ENCODE results near the gene PLA2G4E.

PLA2G4E gene

DNA sequence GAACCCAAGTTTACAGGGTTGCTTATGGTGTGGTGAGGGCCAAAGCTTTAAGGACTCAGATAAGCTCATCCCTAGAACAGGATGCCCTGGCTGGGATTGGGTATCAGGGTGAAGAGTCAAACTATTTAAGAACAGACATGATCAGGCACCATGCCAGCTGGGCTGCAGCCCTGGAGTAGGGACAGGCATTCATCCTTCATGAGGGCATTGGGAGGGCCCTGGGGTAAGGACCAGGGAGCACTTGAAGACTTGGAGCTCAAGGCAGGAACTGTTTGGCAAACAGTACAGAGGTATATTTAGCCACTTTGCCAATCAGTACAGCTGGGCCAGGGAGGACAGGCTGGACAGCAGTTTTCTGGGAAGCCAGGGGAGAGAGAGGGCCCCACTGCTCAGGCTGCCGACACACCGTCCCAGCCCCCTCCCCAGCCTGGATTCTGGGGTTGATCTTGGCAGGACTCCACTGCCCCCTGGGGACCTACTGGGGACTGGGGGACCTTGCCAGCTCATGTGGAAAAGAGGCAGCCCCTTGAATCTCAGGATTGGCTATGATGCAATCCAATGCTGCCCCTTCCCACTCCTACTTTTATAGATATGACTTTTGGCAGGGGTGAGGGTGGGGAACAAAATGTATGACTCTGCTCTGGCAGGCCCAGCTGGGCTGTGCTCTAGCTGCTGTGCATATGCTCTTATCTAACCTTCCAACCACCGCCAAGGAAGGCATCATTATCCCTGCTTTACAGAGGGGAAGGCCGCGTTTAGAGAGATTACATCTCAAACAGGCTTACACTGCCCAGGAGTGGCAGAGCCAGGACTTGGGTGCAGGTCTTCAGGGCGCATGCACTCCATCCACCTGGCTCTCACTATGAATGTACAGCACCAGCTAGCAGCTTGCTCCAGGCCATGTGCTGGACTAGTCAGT lies 2.3 kb downstream of the PLA2G4E start:
- no peak for DNase-seq

DNA sequence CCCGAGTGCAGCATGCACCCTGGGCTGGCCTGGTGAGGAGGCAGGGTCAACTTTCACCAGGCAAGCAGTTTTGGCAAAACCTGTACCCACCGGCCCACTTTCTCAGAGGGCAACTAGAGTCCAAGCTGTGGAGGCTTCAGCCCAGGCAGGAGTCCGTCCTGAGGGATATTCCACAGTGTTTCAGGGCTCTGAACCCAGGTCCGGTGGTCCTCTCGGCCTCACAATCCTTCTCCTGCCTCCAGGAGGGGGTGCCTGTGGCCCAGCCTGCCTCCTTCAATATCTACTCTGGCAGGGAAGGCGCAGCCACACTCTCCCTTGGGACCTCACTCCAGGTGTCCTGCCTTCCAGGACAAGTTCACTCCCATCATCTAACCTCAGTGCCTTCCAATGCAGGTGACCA lies 3.9 kb downstream of the PLA2G4E start:
- no peak for DNase-seq

DNA sequence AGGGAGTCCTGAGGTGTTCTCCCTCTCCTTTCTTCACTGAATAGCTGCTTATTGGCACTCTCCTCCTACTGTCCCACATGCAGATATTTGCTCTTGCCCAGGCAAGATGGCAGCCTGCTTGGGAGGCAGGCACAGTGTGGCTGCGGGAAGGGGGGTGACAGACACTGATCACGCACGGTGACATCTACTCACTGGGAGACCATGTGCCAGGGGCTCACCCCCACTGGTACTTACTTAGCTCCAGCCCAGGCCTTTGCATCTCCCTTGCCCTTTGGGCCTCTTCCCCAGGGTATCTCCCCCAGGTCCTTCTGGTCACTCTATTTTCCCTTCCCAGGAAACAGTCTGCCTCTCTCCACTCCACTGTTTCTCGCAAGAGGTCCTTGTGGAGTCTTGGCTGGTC lies 6.4 kb downstream of the PLA2G4E start:
- DNase-seq: no peak

DNA sequence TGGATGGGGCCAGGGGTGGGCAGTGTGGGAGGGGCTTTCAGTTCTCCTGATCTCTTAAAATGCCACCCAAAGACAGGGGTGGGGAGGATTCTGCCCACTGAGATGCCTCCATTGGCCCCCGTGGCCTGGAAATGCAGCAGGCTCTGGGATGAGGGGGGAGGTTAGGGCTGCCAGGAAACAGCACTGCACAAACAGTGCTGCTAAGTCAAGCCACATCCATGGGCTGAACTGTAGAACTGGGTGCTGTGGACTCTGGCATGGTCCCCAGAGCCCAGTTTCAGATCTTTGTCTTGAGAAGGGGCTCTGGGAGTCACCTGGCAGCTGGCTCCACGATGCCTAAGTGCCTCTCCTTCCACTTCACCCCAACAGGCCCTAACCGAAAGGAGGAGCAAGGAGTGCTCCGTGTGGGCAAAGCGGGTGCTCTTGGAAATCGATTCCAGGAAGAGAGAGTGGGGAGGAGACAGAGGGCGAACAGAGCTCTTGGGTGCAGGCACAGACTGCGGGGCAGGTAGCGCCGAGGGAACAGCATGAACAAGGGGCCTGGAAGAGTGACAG lies 7.8 kb downstream of the PLA2G4E start:
- no peak for DNase-seq

DNA sequence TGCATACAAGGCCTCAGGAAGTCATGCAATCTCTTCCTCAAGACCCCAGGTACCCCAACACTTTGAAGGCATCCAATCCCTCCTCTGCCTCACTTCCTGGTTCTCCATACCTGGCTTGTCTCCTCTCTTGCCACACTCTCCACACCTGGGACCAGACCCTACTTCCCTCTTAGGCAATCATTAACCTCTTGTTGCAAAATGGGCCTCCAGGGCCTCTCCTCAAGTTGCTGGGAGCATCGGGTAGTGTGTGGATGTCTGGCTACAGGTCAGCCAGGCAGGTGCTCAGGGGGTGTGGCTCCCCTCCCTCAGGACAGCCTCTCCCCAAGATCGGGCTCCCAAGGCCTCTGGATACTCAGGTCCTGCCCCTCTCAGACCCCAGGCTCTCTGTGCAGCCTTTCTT lies 8.6 kb downstream of the PLA2G4E start:
- DNase-seq: no peak

DNA sequence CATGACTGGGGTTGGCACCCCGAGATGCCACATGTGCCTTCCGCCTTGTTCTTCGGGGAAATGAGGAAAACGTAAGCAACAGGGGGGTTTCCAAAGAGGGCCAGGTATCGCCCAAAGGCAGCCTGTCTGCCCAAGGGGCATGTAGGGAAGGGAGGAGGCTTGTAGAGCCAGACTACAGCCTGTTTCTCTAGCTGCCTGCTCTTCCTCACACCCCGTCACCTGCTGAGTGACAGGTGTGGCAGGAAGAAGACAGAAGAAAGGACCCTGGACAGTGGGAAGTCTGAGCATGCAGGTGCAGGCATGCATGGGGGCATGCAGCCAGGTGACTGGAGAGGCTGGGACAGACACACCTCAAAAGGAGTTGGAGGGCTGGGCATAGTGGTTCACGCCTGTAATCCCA lies 9.8 kb downstream of the PLA2G4E start:
- DNase-seq: no peak

DNA sequence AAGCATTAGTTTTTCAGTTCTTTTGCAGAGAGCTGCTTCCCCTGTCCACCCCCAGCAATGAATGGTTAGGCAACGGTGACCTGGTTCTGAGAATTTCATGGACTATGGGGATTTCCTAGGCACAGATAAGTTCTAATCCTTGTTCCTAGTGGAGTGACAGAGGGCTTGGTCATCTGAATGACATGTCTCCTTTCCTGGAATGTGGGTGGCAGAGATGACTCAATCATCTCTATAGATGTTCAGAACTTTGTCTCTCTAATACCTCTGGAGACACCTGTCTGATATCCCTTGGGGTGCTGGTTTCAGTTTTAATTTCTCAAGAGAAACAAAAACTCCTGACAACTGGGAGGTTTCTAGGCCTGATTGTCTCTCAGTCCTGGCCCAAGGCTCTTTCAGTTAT lies 10.4 kb downstream of the PLA2G4E start:
- no peak for DNase-seq

DNA sequence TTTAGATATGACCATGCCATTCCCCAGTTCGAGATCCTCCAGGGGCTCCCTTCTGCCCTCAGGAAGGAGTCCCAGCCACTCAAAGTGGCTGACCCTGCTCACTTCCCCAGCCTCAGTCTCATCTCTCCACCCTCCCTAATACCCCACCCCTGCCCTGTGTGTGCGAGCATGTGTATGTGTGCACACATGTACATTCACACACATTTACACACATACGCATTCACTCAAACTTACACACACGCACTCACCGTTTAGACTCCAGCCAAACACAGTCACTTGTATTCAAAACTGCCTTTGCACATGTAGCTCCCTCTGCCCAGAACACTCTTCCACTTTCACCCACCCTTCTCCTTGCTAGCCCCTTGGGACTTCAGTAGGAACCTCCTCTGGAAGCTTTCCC lies 11.4 kb downstream of the PLA2G4E start:
- no peak for DNase-seq

DNA sequence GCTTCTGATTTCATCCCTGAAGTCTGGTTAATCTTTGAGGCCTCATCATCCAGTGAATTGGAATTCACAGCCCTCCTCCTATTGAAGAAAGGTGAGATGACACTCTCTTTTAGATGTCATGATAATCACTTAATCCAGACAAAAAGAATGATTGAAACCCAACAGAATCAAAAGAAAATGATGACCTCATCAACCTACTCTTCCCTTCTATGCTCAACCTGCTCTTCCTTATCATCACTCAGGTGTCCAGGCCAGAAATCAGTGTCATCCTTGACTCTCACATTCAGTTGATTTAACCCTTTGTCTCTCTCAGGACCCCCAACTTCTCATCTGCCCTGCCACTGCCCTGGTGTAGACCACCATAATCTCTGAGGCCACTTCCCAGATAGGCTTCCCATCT lies 11.8 kb downstream of the PLA2G4E start:
- no peak for DNase-seq

DNA sequence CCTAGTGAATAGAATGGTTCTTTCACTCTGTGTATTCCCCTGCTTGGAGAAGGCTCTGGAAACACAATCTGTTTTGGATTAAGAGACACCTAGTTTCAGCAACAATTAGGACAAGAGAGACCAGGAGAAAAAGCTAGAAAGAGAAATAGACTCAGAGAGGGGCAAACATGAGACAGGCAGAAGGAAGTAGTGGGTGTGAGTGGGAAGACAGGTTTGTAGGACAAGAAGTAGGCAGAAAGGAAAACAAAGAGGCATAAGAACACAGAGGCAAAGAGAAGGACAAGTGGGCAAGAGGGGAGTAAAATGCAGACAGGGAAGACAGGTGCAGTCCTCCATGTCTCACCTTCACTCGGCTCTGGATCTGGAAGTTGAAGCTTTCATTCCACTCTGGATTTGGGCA lies 13.5 kb downstream of the PLA2G4E start:
- no peak for DNase-seq

DNA sequence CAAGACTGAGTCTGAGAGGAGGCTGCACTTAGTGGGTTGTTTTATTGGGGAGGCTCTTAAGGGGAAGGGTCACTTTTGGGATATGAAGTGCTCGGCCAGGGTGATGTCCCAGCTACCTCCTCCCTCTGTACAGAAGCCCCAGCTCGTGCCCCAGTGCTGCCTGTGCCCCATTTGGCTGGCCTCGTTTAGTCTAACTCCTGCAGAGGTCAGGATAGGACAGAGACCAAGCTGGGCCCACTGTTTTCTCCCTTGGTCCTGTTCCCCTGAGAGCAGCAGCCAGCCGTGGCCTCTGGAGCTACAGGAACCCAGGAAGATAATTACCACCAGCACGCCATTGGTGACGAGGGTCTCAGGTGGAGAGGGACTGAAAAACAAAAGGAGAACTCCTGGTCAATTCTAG lies 18.5 kb downstream of the PLA2G4E start:
- no peak for DNase-seq

DNA sequence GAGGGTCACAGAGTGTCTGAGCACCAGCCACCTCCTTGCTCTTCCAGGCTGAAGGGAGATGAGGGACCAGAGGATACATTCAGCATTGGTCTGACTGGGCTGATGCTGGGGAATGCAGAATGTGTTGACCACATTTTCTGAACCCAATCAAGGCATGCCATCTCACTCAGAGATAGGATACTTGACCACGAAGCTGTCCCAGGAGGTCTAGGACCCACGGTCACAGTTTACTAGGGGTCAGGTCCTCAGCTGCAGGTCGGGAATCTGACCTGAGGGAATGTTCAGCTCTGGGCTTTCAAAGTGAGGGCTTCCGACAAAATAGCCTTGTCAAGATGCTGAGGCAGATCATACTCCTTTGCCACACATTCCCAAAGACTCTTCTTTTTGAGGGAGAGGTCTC lies 19.6 kb downstream of the PLA2G4E start:
- DNase-seq: no peak

DNA sequence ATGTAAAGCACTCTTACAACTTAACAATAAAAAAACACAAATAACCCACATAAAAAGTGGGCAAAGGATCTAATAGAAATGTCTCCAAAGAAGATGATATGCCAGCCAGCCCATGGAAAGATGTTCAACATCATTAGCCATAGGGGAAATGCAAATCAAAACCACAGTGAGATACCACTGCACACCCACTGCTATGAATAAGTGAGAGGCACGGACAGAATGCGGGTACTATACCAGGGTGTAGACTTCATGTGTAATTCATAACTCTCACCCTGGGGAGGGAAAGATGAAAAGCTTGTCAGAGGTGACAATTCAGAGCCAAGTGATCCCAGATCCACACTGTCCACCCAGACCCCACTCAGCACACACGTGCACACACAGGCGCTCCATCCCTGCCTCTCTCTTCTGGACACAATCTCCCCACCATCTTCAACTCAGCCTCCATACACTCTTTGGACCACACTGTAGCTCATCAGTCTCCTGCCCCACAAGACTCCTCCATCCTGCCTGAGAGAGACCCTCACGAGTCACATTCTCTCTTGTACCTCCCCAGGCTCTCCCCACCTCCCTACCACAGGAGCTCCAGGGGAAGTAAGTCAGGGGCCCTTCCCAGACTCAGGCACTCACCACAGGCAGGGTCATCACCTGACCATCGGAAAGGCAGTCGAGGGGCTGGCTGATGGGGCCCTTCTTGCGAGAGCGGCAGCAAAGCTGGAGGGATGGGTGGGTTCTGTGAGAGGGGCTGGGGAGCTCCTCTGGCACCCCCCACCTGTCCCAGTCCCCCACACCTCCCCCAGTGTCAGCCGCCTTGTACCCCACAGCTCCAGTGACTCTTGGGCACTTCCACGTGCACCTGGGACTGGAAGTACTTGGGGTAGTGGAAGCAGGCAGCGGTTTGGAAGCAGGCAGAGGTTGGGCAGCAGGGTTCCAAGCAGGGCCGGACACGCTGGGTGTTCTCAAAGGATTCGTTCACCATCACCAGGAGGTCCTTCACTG lies 21.3 kb downstream of the PLA2G4E start:
- no peak for DNase-seq

DNA sequence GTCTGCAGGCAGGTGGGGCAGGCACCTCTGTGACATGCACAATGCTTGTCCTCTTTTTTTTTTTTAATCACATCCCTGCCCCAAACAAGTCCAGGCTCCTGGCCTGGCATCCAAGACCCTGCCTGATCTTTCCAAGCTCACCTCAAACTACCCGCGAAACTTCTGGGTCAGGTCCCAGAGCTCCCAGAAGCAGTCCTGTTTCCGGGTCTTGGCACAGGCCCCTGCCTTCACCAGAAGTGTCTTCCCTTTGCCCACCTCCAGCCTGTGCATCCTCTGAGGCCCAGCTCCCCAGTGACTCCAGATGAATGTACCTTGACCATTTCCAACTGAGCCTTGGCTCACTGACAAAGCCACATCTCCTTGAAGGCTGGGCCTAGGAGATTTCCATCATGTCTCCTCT lies 23.0 kb downstream of the PLA2G4E start:
- DNase-seq: no peak

DNA sequence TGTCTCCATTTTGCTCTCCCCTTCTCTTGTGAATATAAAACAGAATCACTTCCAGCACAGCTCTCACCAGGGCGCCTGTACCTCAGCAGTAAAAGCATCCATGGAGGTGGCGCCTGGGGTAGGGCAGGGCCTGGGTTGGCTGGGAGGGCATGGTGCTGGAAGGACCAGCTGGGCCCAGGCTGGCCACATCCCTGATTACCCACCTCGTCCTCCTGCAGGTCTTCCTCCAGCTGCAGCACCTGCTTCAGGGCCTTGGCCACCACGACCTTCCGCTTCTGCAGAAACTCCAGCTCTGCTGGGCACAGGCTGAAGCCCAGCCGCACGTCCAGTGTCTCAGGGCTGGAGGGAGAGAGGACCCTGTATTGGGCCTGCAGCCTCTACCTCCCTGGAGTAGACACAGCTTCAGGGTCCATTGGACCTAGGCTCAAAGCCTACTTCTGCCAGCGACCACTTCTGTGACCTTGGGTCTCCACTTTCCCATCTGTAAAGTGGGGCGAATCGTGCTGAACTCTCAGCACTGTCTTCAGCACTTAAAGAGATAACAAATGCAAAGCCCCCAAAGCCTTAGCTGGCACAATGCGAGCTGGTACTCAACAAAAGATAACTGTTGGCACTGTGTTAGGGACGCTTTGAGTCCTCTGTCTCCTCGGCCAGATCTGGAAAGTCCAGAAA lies 23.8 kb downstream of the PLA2G4E start:
- no peak for DNase-seq

DNA sequence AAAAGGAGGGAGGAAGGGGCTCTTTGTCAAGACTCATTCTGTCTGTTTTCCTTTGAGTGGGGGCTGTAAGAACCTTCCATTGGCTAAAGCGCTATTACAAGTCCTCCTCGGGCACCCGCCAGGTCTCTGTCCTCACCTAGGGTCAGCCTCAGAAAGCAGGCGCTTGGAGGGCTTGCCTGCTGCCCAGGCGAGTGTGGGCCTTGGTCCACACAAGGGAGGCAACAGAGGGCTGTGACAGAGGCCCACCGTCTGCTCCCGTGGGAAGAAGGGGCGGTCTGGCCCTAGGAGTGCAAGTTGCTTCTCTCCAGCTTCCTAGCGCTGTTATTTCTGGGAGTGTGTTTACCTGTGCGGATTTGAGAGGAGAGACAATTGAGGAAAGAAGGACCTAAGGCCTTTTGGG lies 24.5 kb downstream of the PLA2G4E start:
- no peak for DNase-seq

DNA sequence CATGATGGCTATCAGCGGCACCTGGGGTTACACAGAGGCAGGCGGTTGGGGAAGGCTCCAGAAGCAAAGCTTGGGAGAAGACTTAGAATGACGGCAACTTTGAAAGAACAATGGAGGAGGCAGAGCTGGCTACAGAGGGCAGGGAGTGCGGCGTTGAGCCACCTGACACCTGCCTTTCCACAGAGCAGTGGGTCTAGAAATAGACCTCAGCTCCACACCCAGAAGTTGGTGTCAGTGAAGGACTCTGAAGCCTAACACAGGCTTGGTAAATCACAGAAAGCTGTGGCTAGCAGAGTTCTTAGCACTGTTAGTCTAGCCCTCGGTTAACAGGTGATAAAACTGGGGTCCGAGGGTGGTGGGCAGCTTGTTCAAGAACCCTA lies 25.4 kb downstream of the PLA2G4E start:
- DNase-seq: no peak

DNA sequence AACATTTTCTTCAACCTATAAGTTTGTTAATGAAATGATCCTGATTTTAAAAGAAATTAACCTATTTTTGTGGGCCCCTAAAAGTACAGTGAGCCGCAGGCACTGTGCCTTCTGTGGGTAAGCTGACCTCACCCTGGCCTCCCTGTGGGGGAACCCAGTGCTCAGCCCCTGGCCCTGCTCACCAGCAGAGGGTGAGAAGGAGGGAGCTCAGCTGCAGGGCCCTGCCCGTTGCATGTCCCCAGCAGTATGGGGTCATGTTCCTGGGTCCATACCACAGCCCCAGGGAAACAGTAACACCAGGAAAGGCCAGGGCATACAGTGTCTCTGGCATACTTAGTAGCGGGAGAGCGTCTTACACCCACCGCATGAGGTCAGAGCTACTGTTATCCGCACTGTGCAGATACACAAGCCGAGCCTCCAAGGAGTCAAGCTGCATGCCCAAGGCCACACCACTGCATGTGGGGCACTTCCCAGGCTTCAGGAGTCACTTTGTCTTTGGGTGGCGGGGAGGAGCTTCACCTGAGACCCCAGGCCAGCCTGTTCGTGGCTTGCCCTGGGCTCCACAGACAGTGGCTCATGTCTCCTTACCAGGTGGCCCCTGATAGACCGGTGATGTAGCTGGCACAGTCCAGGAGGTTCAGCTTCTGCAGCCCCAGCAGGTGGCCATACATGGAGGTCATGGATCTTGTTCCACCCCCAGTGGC lies 25.9 kb downstream of the PLA2G4E start:
- DNase-seq: no peak

DNA sequence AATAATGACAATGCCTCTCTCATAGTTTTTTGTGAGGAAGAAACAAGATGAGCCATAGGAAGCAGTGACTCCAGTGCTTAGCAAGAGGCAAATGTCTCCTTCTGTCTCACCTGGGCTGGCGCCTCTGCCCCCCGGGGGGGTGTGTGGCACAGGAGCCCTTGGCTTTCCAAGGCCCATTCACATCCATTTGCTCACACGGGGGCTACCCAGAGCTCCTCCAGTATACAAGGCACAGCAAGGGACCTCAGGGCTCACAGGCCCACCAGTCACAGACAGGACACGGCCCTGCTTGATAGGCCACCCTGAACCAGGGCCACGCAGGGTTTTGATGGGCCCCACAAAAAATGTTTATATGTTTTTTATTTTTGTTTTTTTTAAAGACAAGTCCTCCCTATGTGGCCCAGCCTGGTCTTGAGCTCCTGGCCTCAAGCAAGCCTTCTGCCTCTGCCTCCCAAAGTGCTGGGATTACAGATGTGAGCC lies 26.6 kb downstream of the PLA2G4E start:
- DNase-seq: no peak

DNA sequence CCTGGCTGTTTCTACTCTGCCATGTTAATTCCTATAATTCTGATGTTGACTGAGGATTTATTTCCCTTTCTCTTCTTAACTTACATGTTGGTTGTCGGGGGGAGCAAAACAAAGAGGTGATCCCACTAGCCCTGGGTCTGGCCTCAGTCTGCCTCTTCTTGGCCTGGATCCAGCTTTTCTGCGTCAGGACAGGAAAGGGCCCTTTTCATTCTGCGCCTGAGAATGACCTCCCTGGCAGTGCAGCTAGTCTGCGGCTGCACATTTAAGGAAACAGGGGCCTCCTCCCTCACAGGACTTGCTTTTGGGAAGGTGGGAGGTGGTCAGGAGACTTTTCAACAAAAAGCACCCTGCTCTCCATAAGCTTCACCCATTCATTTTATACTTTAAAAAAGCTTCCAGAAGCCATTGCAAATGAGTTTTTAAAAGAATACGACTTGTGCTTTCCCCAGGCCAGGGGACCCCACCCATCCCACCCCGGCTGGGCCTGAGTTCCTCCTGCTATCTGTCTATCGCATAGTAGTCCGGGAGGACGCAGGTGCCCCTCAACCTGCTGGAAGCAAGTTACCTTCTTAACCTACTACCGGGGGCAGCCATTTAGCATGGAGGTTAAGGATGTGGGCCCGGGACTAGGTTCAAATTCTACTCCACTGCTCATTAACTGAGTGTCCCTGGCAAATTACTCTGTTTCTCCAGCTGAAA lies 27.2 kb downstream of the PLA2G4E start:
- DNase-seq: no peak

DNA sequence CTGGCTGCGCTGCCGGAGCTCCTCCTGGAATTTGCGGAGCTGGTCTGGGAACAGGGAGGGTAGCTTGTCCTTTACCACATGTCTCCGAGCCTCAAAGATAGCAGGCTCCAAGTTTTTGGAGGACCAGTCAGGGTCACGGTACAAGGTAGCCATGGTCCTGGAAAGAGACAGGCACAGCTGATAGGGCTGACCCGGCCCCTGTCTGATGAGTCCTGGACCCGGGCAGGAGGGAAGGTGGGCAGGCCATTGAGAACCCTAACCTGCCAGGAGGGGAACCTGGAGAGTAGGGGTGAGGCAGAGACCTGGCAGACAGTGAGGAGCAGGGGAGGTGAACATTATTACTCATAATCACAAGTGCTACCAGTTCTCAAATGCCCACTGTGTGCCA lies 28.0 kb downstream of the PLA2G4E start:
- DNase-seq: no peak

All from activated CD4-positive, alpha-beta T cell treated with anti-CD3 and anti-CD28 coated beads, Interleukin-2, amount 50 U/mL, for 1 hour (primary cell).